HepG2 (cell line): ENCODE measurements around the gene ZNF331.

Source experiments
- CTCF ChIP-seq: sonication (generic); formaldehyde crosslinking; IDR thresholded peaks from 2 replicates; pipeline ENCODE4 v1.5.0; 2020; ENCODE audit warnings: mild to moderate bottlenecking, missing genetic modification reagents, moderate library complexity
- DNMT1 ChIP-seq: sonication (generic); formaldehyde crosslinking; IDR thresholded peaks from 2 replicates; pipeline ENCODE4 v1.5.1; 2020; ENCODE audit warnings: mild to moderate bottlenecking, missing genetic modification reagents
- ESRRA ChIP-seq: sonication (generic); formaldehyde crosslinking; IDR thresholded peaks from 2 replicates; pipeline ENCODE4 v1.5.1; 2020; ENCODE audit warnings: mild to moderate bottlenecking, low read depth, missing genetic modification reagents
- FLYWCH1 ChIP-seq: sonication (generic); formaldehyde crosslinking; IDR thresholded peaks from 2 replicates; pipeline ENCODE4 v1.8.1; 2023; ENCODE audit warnings: mild to moderate bottlenecking, missing genetic modification reagents
- FOXA1 ChIP-seq, 2 experiments: fragments of 450-650 bp in 1 of 2; sonication (generic) in 1 of 2; formaldehyde crosslinking in 1 of 2; IDR thresholded peaks; 2 replicates each; pipeline versions ENCODE4 v1.4.0 to v1.6.1; 2016 to 2020; ENCODE audit warnings: missing genetic modification reagents in 1 of 2
- KLF6 ChIP-seq: IDR thresholded peaks from 2 replicates; pipeline ENCODE4 v1.8.0; 2016; ENCODE audit warnings: missing biosample characterization, missing genetic modification reagents
- NPAS2 ChIP-seq: sonication (generic); formaldehyde crosslinking; IDR thresholded peaks from 2 replicates; pipeline ENCODE4 v1.8.0; 2022; ENCODE audit warnings: mild to moderate bottlenecking, missing genetic modification reagents, borderline replicate concordance
- NR2C2 ChIP-seq: sonication (generic); formaldehyde crosslinking; IDR thresholded peaks from 2 replicates; pipeline ENCODE4 v1.4.0; 2020; ENCODE audit warnings: missing genetic modification reagents, mild to moderate bottlenecking, moderate library complexity, borderline replicate concordance
- ONECUT2 ChIP-seq: sonication (generic); formaldehyde crosslinking; IDR thresholded peaks from 2 replicates; pipeline ENCODE4 v1.4.0; 2020; ENCODE audit warnings: missing genetic modification reagents
- ZNF142 ChIP-seq: sonication (generic); formaldehyde crosslinking; IDR thresholded peaks from 2 replicates; pipeline ENCODE4 v1.4.0; 2020; ENCODE audit warnings: missing genetic modification reagents
- ZNF292 ChIP-seq: sonication (generic); formaldehyde crosslinking; IDR thresholded peaks from 2 replicates; pipeline ENCODE4 v1.8.1; 2022; ENCODE audit warnings: mild to moderate bottlenecking, low read depth, missing genetic modification reagents, borderline replicate concordance
- ZNF30 ChIP-seq: sonication (generic); formaldehyde crosslinking; IDR thresholded peaks from 2 replicates; pipeline ENCODE4 v1.5.0; 2020; ENCODE audit warnings: mild to moderate bottlenecking, missing genetic modification reagents
- TF ChIP-seq, protein P1 (sequence below): sonication (generic); IDR thresholded peaks from 2 replicates; pipeline ENCODE4 v1.6.1; 2016; ENCODE audit warnings: low read depth, borderline replicate concordance

GRCh38 chr19:53530622-53531021 is 7.3 kb upstream of the ZNF331 start:
- TF ChIP-seq CTCF (CRISPR knock-in tag) (no peak), FLYWCH1 (CRISPR knock-in tag) (no peak), NPAS2 (CRISPR knock-in tag) (no peak), ZNF292 (CRISPR knock-in tag) (no peak), NR2C2 (CRISPR knock-in tag) (no peak), ONECUT2 (CRISPR knock-in tag) (no peak), ESRRA (no peak), ZNF30 (no peak), DNMT1 (no peak), FOXA1 (IDR thresholded peaks at IDR 0.05) (no peak), FOXA1 (CRISPR knock-in tag; IDR thresholded peaks at IDR 0.05) (no peak), ZNF142 (no peak), KLF6 (CRISPR knock-in tag) (no peak)
- TF ChIP-seq, protein P1, sequence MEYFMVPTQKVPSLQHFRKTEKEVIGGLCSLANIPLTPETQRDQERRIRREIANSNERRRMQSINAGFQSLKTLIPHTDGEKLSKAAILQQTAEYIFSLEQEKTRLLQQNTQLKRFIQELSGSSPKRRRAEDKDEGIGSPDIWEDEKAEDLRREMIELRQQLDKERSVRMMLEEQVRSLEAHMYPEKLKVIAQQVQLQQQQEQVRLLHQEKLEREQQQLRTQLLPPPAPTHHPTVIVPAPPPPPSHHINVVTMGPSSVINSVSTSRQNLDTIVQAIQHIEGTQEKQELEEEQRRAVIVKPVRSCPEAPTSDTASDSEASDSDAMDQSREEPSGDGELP = no peak
